A549 (cell line): ENCODE measurements around the gene UBE2H. TPM values are rescaled to one million over a fixed set of nuclear protein-coding genes. Genes with fewer than 3 reads are reported as not detected.

Experiments
- ATAC-seq, 2 experiments: fragments of 200-7000 bp in 1 of 2; fragments of >200 bp in 1 of 2; cut with Nextera tagmentation in 1 of 2; cut with Tn5 transposase in 1 of 2; 3 replicates each; pipeline versions ENCODE4 v1.8.0 to v1.9.1; 2018 to 2020; ENCODE audit warnings: mild to moderate bottlenecking in 1 of 2, moderate library complexity in 1 of 2
- CTCF ChIA-PET: fragments of 300-600 bp; sonication (Branson Sonifier 250); formaldehyde crosslinking; extraction: SDS; loops from one replicate; lab custom pipeline; 2021; ENCODE audit warnings: antibody characterized with exemption, inconsistent platforms; lab: Yijun Ruan, JAX
- POLR2A ChIA-PET: fragments of 350-600 bp; formaldehyde crosslinking; extraction: SDS; loops from one replicate; lab custom pipeline; 2021; ENCODE audit warnings: antibody characterized with exemption, inconsistent platforms; lab: Yijun Ruan, JAX
- DNase-seq, 2 experiments: peaks; one replicate each; pipeline versions ENCODE4 v3.0.0 to v3.0.0-alpha.2; 2011 to 2016; ENCODE audit warnings: low read depth in 1 of 2, low spot score in 1 of 2
- FAIRE-seq: peaks from 2 replicates; lab custom pipeline; 2011; peaks lifted over from hg19 to GRCh38; lab: Jason Lieb, UNC
- H3K27ac ChIP-seq, 2 experiments: fragments of >200 bp; sonication (Bioruptor Twin); formaldehyde crosslinking; 3 replicates each; pipeline ENCODE4 v1.5.1; 2016 to 2017
- H3K4me1 ChIP-seq: fragments of >200 bp; sonication (Bioruptor Twin); formaldehyde crosslinking; 3 replicates; pipeline ENCODE4 v1.6.1; 2016
- H3K4me2 ChIP-seq: fragments of >200 bp; sonication (Bioruptor Twin); formaldehyde crosslinking; 3 replicates; pipeline ENCODE4 v1.6.1; 2016
- H3K4me3 ChIP-seq: fragments of >200 bp; sonication (Bioruptor Twin); formaldehyde crosslinking; 3 replicates; pipeline ENCODE4 v1.5.1; 2016
- H3K9me3 ChIP-seq: fragments of >200 bp; sonication (Bioruptor Twin); formaldehyde crosslinking; 3 replicates; pipeline ENCODE4 v1.6.1; 2016
- ATOH8 ChIP-seq: fragments of 250-450 bp; sonication (Bioruptor Pico); IDR thresholded peaks from 2 replicates; pipeline ENCODE4 v1.5.0; 2020; ENCODE audit warnings: low read depth, mild to moderate bottlenecking, moderate library complexity
- CHD4 ChIP-seq: fragments of 200-600 bp; sonication (generic); IDR thresholded peaks from 2 replicates; pipeline ENCODE4 v1.6.1; 2016; ENCODE audit warnings: antibody characterized with exemption, mild to moderate bottlenecking, borderline replicate concordance
- EHMT2 ChIP-seq: fragments of 200-600 bp; sonication (generic); IDR thresholded peaks from 2 replicates; pipeline ENCODE4 v1.6.1; 2016; ENCODE audit warnings: antibody characterized with exemption, low read depth, mild to moderate bottlenecking, moderate library complexity
- FOSL2 ChIP-seq, 2 experiments: fragments of 450-650 bp in 1 of 2; fragments of >200 bp in 1 of 2; sonication (Bioruptor Twin) in 1 of 2; formaldehyde crosslinking; IDR thresholded peaks; 2 replicates each; pipeline versions ENCODE4 v1.5.0 to v1.6.1; 2016 to 2020; ENCODE audit warnings: mild to moderate bottlenecking in 1 of 2, moderate library complexity in 1 of 2
- HDAC2 ChIP-seq: fragments of 200-600 bp; sonication (generic); IDR thresholded peaks from 2 replicates; pipeline ENCODE4 v1.6.1; 2016
- HES2 ChIP-seq: fragments of >200 bp; sonication (Bioruptor Twin); formaldehyde crosslinking; IDR thresholded peaks from 2 replicates; pipeline ENCODE4 v1.6.1; 2016
- HMGXB4 ChIP-seq: fragments of 250-450 bp; sonication (Bioruptor Pico); IDR thresholded peaks from 2 replicates; pipeline ENCODE4 v1.5.0; 2021; ENCODE audit warnings: mild to moderate bottlenecking, moderate library complexity, borderline replicate concordance
- HOXA7 ChIP-seq: fragments of 250-450 bp; sonication (Bioruptor Pico); IDR thresholded peaks from 2 replicates; pipeline ENCODE4 v1.5.0; 2020; ENCODE audit warnings: mild to moderate bottlenecking, moderate library complexity
- HOXB13 ChIP-seq: fragments of 250-450 bp; sonication (Bioruptor Pico); IDR thresholded peaks from 2 replicates; pipeline ENCODE4 v1.5.0; 2020; ENCODE audit warnings: low read depth, mild to moderate bottlenecking, moderate library complexity
- HOXB5 ChIP-seq: fragments of 250-450 bp; sonication (Bioruptor Pico); IDR thresholded peaks from 2 replicates; pipeline ENCODE4 v1.5.0; 2020; ENCODE audit warnings: mild to moderate bottlenecking, moderate library complexity
- JUNB ChIP-seq: fragments of >200 bp; sonication (Bioruptor Twin); formaldehyde crosslinking; IDR thresholded peaks from 2 replicates; pipeline ENCODE4 v1.6.1; 2016
- KDM5A ChIP-seq: fragments of 200-600 bp; sonication (generic); IDR thresholded peaks from 2 replicates; pipeline ENCODE4 v1.6.1; 2016; ENCODE audit warnings: antibody characterized with exemption, mild to moderate bottlenecking
- MAZ ChIP-seq: fragments of 150-350 bp; IDR thresholded peaks from 2 replicates; pipeline ENCODE4 v1.6.1; 2014; ENCODE audit warnings: antibody characterized with exemption, low read depth, low read length, borderline replicate concordance
- PHF8 ChIP-seq: fragments of 200-600 bp; sonication (generic); IDR thresholded peaks from 2 replicates; pipeline ENCODE4 v1.6.1; 2016; ENCODE audit warnings: low read depth, mild to moderate bottlenecking, antibody characterized with exemption, moderate library complexity, borderline replicate concordance
- POLR2A ChIP-seq: IDR thresholded peaks from 2 replicates; pipeline ENCODE4 v1.6.1; 2012; ENCODE audit warnings: mild to moderate bottlenecking, low read length
- POLR2AphosphoS2 ChIP-seq: conservative IDR thresholded peaks from 2 replicates; pipeline ENCODE4 v1.6.1; 2012; ENCODE audit warnings: low read length, improper control_type of control experiment, inconsistent platforms
- RCOR1 ChIP-seq: fragments of 150-350 bp; IDR thresholded peaks from 2 replicates; pipeline ENCODE4 v1.6.1; 2014; ENCODE audit warnings: antibody characterized with exemption, low read length, low read depth
- REST ChIP-seq: fragments of 200-600 bp; sonication (generic); IDR thresholded peaks from 2 replicates; pipeline ENCODE4 v1.6.1; 2016; ENCODE audit warnings: antibody characterized with exemption, mild to moderate bottlenecking, moderate library complexity
- RNF2 ChIP-seq: fragments of 200-600 bp; sonication (generic); IDR thresholded peaks from 2 replicates; pipeline ENCODE4 v1.6.1; 2016; ENCODE audit warnings: low read depth, mild to moderate bottlenecking, antibody characterized with exemption, moderate library complexity, borderline replicate concordance
- USF2 ChIP-seq: fragments of 450-650 bp; IDR thresholded peaks from 2 replicates; pipeline ENCODE4 v1.6.1; 2014; ENCODE audit warnings: antibody characterized with exemption
- ZC3H11A ChIP-seq: fragments of 450-650 bp; IDR thresholded peaks from 2 replicates; pipeline ENCODE4 v1.6.1; 2014; ENCODE audit warnings: antibody characterized with exemption, mild to moderate bottlenecking
- WGBS: methylation state at CpG from one replicate; pipeline ENCODE4 v1.1.6; 2017; ENCODE audit errors: missing lambda C conversion rate; 5-methylcytosine and 5-hydroxymethylcytosine counted together
- polyA plus RNA-seq, 4 experiments: library from polyadenylated mRNA; depleted of rRNA in 3 of 4; stranded (reverse); fragments of >200 nt; fragmentation: RNase III in 1 of 4; extraction: RNeasy Plus Mini Kit Qiagen cat#74134 plus additional on column Dnase treatment in 1 of 4; gene quantifications; 2 replicates in 3 of 4; 3 replicates in 1 of 4; pipeline ENCODE4 v1.2.3, GENCODE V29; 2011 to 2017

UBE2H gene
- polyA plus RNA-seq, 2 of the 4 experiments (the other 2 are of a cell fraction) = 73.5 to 99.2 TPM

GRCh38 chr7:129998446-129998845, 45.7 kb upstream of the UBE2H start:
- Histone ChIP-seq H3K4me3 (no peak overlapping the region), H3K27ac (no peak overlapping the region), H3K4me2 (no peak overlapping the region), H3K9me3 (no peaks in the 10 kb centered on the region), H3K4me1 (no peaks in the 10 kb centered on the region)
- ChIA-PET CTCF (interaction anchor here (1.6 to 1.7 kb wide), 2 partner anchors 10 to 111 kb away, joined by 4 read pairs; no protein-coding TSS in a partner anchor), POLR2A (interaction anchor here (0.6 kb wide), 1 partner anchor 513 kb away, joined by 5 read pairs; no protein-coding TSS in a partner anchor)
- ATAC-seq (no peak), FAIRE-seq (no peak), DNase-seq (no peak)
- TF ChIP-seq JUNB (no peak), REST (no peak), HOXB13 (CRISPR knock-in tag) (no peak), HDAC2 (no peak), PHF8 (no peak), RNF2 (no peak)
- 85% methylated on average over 5 of the region's 5 CpGs for WGBS

GRCh38 chr7:129997285-129997684, 44.5 kb upstream of the UBE2H start:
- ChIA-PET CTCF (no interaction called here), POLR2A (no interaction called here)
- Histone ChIP-seq H3K9me3 (no peaks in the 10 kb centered on the region), H3K4me2 (no peak overlapping the region), H3K4me1 (no peaks in the 10 kb centered on the region), H3K27ac (no peak overlapping the region), H3K4me3 (no peak overlapping the region)
- WGBS = 67% methylated on average over 5 of the region's 5 CpGs
- ATAC-seq (no peak), DNase-seq (no peak), FAIRE-seq (no peak)
- TF ChIP-seq POLR2A (no peak), RNF2 (no peak), ZC3H11A (no peak), POLR2AphosphoS2 (no peak), REST (no peak), EHMT2 (no peak), USF2 (no peak)

- 74% methylated on average over 8 of the region's 8 CpGs for WGBS
- no peak for FAIRE-seq
- CTCF ChIA-PET = interaction anchor here (0.9 to 1.6 kb wide), 3 partner anchors 10 to 42 kb away, joined by 3 to 4 read pairs (median 3); no protein-coding TSS in a partner anchor
- TF ChIP-seq MAZ (no peak), HOXB5 (CRISPR knock-in tag) (no peak), CHD4 (no peak), HES2 (no peak), FOSL2 (IDR thresholded peaks at IDR 0.05) (no peak), FOSL2 (CRISPR knock-in tag; IDR thresholded peaks at IDR 0.05) (no peak), HOXA7 (CRISPR knock-in tag) (no peak), ATOH8 (CRISPR knock-in tag) (no peak), HDAC2 (no peak), RCOR1 (no peak), KDM5A (no peak), EHMT2 (no peak), HMGXB4 (CRISPR knock-in tag) (no peak), JUNB (no peak), POLR2AphosphoS2 (no peak)
These were observed 40.5 kb upstream of the UBE2H start for GRCh38 chr7:129993275-129993674.

More at GRCh38 chr7:129993275-129993674, 40.5 kb upstream of the UBE2H start:
- POLR2A ChIA-PET = no interaction called here
- no peak for DNase-seq
- Histone ChIP-seq H3K4me1 (no peaks in the 10 kb centered on the region), H3K4me2 (no peak overlapping the region), H3K9me3 (no peaks in the 10 kb centered on the region), H3K27ac (no peak overlapping the region), H3K4me3 (no peak overlapping the region)
- ATAC-seq = no peak
